HG03378 (cell line): ENCODE results near the gene FGD2.
"Not testable (repeated sequence)": the region's sequence is repeated elsewhere in the genome, so short reads cannot be mapped to it uniquely, and the experiment has no call there.

Experiments
- ATAC-seq: cut with Tn5 transposase; IDR thresholded peaks from one replicate; pipeline ENCODE4 v1.9.1; 2021; ENCODE audit warnings: mild to moderate bottlenecking, moderate library complexity; ENCODE audit not compliant: unreplicated experiment

FGD2 gene

DNA sequence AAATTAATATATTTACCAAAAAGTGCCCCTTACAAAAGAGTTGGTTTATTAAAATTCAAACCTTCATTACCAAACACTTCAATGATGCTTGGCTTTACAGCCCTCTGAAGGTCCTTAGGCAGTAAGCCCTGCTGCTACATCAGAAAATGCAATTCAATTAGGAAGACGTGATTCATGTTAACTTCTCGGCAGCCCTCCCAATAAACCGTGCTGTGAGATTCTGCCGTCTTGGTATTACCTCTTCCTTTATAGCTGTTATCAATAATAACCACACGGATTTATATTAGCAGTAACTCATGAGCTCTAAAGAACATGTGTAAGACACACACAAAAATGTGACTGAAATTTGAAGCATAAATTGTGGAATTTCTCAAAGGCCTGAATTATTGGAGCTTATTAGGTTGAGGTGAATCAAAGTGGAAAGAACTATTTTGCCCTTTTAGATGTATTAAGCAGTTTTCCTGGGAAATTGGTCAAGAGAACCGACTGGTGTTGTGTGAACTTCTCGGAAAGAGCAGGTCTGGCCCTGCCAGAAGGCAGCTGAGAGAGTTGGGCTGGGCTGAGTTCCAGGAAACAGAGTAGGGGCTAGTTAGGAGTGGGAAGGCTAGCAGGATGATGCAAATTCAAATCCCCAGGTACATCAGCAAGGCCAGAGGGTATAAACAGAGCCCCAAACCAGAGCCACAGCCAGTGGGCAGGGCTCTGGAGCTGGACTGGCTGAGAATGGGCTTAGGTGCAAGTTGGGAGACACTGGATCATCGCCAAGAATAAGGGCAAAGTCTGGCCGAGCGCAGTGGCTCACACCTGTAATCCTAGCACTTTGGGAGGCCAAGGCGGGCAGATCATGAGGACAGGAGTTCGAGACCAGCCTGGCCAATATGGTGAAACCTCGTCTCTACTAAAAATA lies 33.1 kb downstream of the FGD2 start:
- ATAC-seq = no peak

DNA sequence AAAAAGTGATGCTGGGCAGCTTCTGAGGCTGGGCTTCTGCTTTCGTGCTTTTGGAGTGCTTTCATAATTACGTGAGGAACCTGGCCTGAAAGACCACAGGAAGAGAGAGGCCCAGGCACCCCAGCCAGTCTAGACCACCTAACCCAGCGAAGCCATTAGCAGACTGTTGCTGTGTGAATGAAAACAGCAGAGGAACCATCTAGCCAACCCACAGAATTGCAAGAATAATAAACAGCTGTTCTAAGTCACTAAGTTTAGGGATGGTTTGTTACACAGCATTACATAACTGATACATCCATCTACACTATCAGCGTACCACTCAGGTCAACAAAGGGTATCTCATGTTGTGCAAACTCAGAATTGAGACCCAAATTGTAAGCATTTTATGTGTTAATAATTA lies 34.5 kb downstream of the FGD2 start:
- ATAC-seq = no peak

DNA sequence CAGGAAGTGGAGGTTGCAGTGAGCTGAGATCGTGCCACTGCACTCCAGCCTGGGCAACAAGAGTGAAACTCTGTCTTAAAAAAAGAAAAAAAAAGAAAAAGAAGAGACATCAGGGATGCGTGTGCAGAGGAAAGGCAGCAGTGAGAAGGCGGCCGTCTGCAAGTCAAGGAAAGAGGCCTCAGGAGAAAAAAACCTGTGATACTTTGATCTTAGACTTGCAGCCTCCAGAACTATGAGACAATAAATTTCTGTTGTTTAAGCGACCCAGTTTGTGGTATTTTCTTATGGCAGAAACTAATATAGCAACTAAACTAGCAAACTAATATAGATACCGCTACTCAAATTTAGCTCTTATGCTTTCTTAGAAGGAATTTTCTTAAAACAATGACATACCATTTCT lies 36.1 kb downstream of the FGD2 start:
- no peak for ATAC-seq

DNA sequence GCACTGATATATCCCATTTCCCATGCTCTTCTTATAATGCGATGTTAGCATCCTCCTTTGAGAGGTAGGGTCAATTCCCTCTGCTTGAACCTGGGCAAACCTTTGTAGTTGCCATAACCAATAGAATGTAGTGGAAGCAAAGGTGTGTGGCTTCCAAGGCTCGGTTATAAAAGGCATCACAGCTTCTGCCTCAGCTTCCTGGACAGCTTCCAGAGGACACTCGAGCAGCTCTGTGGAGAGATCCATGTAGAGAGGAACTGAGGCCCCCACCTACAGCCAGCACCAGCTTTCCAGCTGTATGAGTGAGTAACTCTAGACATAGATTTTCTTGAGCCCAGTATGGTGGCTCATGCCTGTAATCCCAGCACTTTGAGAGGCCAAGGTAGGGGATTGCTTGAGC lies 36.7 kb downstream of the FGD2 start:
- no peak for ATAC-seq

DNA sequence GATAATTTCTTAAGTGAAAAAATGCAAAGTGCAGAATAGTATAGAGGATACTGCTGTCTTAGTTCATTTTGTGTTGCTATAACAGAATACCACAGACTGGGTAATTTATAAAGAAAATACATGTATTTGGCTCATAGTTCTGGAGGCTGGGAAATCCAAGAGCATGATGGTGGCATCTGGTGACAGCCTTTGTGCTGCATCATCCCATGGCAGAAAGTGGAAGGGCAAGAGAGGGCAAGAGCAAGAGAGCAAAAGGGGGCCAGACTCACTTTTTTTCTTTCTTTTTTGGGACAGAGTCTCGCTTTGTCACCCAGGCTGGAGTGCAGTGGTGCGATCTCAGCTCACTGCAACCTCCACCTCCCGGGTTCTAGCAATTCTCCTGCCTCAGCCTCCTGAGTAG lies 37.6 kb downstream of the FGD2 start:
- ATAC-seq = not testable (repeated sequence)

DNA sequence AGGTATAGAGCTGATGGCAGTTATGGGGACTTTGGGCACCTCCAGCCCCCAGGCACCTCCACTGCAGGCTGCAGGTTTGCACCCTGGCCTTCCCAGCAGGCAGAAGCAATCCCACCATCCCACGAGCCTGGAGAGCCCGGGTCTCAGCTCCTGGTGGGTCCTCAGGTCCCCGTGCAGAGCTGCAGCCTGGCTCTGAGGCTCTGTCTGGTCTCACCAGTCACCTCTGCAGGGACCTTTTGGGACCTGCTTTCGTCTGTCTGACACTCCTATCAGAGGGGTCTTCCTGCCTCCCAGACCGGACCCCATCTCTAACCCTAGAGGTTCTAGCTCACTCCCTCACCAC lies 41.9 kb downstream of the FGD2 start:
- ATAC-seq = no peak

DNA sequence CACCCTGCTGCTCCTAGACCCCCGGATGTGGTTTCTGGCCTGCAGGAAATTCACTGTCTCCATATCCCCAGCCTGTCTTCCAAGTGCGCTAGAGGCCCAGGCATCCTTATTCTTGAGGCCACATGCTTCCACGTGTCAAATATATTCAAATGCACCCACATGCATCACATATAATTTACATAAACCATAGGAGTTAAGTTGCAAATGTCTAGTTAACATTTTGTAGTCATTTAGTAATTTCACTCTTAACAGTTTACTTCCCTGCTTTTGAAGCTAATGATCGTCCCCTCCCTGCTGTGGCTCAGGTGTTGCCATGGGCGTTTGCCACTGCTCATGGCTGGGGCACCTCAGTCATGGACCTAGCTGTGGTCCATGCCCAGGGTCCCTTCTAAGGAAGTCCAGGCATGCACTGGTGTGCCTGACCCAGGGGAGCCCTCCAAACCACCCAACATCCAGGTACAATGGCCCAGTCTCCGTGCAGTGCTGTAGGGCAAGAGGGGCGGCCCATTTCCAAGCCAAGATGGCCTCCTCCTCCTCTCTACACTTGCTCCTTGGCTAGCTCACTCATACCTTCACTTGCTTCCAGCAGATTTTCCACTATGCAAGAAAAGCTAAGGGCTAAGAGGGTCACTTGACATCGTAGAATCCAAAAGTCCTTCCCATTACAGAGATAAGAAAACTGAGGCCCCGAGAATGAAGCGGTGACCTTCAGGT lies 42.4 kb downstream of the FGD2 start:
- ATAC-seq = no peak

DNA sequence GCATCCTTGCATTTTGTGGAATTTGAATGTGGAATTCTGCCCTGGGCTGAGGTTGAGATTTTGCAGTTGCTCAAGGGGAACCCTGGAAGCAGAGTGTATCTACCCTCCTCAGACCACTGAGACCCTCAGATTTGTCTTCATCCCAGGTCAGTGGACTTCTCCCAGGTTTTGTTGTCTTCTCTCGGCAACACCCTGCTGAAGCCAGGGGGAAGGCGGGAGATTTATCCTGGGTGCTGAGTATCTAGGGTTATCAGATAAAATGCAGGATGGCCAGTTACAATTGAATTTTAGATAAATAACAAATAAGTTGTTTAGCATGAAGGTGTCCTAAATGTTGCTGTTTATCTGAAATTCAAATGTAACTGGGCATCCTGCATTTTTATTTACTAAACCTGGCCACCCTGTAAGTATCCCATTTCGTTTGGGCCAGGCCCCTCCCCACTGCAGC lies 43.0 kb downstream of the FGD2 start:
- no peak for ATAC-seq

DNA sequence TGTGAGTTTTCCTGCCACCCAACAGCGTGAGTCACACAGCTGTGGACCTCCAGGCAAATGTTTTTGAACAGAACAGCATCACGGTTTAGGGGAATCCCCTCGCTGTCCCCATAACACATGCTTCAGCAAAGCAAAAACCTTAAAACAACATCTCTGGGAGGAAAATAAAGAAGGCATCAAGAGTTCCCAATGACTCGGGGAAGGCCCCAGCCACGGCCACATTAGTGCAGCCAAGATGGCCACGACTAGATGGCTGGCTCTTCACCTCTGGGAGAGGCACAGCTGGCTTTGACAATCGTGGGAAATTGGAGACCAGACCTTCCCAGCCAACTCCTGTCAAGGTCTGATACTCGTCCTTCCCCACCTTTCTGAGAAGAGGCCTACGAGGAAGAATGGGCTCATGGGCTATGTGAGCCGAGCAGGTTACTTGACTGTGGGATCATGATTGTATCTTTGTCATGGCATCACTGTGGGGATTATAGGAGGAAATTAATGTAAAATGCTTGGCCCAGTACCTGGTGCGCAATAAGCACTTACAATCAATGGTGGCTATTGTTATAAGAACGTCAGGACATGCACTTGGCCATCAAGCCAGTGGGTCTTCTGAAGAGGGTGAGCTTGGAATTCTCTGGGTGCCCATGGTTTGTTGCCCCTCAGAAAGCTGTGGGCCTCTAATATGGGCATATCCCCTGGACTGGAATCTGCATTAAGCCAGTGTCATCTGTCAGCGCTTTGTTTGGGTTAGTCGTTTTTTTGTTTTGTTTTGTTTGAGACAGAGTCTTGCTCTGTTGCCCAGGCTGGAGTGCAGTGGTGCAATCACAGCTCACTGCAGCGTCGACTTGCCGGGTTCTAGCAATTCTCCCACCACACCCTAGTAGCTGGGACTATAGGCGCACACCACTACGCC lies 43.6 kb downstream of the FGD2 start:
- ATAC-seq = peak; percentile 68

DNA sequence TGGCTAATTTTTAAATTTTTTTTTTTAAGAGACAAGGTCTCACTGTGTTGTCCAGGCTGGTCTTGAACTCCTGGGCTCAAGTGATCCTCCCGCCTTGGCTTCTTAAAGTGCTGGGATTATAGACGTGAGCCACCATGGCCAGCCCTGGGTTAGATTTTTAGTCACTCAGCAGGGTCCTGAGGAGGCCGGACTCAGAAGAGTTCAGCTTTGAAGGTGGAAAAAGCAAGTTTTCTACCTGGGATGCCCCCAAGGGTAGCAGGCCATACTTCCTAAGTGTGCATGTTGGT lies 44.2 kb downstream of the FGD2 start:
- ATAC-seq = no peak

DNA sequence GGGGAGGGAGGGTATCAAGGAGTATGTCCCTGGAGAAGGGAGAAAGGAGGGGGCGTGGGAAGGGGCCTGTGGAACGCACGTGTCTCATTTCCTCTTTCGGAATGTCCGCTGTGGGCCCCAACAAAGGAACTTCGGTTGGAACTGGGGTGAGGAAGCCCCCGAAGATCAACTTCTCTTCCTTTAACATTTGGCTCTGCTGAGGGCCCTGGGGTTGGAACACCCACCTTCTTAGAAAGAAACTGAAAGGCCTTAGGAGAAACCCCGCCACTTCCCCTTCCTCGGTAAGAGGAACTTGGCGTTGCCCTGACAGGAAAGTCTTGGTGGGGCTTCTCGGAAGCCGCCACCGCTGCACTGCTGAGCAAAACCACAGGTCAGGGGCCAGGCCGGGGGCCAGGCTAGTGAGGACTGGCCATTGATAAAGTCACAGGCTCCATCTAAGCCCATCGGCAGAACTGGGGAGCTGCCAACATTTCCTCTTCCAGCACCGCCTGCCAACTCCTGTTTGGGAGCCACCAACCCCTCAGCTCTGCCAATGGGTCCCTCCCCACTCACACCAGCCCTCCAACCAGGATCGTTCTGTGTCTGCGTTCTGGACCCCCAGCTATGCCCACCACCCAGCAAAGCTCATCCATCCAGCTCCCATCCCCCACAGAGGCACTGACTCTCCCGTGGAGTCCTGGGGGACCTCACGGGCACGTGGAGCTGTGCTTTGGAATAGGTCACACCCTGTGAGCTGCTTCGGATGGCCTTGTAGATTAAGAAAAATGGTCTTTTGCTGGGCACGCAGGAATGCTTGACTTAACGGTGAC lies 44.8 kb downstream of the FGD2 start:
- ATAC-seq = no peak

DNA sequence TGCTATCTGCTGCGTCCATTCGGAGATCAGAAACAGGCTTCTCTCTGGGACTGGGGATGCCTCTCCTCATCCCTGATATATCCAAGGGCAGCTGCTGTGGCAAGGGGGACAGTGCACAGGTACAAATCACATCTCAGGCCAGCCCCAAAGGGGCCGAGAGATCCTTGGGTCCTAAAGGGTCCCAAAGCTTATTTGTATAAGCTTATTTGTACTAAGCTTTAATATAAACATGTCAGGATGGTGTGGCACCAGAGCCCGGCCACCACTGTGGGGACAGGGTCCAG lies 45.3 kb downstream of the FGD2 start:
- no peak for ATAC-seq

DNA sequence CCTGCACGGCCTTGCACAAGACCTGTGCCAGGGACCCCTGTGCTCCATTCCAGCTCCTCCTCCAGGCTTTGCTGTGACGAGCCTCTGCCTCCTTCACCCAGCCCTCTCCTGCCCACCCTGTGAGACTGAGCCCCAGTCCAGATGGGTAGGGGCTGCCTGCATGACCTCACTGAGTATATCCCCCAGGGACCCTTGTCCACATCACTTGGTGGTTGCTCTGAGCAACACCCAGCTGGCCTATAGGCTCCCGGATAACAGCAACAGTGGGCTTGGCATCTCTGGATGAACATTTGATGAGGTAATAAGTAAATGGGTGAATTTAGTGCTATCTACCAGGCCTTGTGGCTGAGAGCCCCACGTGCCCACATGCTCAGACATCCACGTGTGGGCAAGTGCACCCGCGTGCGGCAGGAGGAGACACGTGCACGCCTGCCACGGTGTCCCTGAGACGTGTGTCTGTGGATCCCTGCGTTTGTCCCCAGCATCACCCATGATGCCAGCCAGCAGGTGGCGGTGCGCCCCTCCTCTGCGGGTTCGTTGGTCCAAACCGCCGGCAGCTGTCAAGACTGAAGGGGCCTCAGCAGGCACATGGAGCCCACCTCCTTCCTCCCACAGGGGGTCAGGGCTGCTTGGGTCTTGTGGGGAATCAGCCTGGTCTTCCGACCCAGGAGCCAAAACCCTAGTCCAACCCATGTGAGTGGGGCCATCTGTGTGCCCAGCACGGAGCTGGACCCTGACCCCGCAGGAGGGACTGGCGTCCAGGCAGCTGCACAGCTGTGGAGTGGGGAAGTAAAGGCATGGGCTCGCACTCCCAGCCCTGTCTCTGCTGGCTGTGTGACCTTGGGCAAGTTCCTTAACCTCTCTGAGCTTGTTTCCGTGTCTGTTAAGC lies 45.9 kb downstream of the FGD2 start:
- no peak for ATAC-seq

DNA sequence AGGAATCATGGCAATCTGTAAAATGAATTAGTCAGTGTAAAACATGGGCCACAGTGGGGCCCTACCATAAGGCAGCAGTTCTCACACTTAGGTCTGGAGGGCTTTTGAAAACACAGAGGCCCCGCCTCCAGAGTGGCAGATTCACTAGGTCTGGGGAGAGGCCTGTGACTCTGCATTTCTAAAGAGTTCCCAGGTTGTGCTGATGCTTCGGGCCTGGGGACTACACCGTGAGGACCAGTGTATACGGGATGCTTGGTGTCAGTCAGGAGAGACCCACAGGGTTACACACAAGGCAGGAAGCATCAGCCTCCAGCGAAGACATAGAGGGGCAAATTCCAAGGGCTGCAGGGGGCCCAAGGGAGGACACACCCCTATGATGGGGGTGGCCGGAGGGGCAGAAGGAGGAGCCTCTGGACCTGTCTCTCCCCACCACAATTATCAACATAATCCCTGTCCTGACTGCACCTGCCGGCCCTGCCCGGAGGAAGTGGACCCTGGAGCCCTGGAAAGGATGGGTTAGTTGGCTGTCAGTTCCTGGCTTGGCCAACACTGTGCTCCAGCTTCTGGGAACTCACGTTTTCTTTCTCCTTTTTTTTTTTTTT lies 46.7 kb downstream of the FGD2 start:
- ATAC-seq = no peak

DNA sequence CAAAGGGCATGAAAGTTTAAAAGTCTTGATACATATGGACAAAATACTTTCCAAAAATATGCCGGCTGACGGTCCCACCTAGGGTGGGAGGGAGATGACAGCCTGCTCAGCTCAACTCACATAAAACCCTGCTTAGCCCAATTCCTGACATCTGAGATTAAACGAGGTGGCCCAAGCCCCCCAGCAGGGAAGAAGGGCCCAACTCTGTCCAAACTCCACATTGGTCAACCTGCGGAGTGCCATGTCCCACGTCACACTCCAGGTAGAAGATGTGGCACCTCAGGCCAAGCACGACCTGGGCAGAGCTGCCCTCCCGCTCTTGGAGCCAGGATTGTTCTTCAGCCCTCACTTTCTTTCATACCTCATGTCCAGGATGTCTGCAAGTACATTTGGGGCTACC lies 48.2 kb downstream of the FGD2 start:
- no peak for ATAC-seq

DNA sequence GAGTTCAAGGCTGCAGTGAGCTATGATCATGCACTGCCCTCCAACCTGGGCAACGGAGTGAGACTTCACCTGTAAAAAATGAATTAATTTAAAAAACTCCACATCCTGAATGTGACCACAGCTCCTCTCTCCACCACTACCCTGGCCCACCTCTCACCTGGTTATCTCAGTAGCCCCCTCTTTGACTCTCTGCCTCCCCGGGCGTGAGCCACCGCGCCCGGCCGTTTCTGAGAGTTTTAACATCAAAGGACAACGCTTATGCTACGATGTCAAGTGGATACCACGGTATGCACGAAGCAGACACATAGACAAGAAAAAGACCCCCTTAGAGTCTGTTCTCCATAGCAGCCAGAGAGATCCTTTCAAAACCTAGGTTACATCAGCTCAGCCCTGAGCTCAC lies 48.7 kb downstream of the FGD2 start:
- ATAC-seq = no peak

DNA sequence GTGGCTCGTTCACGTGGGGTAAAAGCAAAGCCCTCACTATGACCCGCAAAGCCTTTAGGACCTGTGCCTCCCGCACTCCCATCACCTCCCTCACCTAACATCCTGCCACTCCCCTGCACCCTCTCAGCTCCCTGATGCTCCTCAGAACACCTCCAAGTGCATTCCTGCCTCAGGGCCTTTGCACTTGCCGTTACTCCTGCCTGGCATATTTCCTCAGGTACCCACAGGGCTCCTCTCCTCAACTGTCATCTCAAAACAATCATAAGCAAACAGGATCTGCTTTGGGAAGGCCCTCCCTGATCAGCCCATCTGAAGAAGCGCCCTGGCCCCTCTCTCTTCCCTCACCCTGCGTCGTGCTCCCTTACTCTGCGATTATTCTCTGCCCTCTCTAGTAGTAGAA lies 49.1 kb downstream of the FGD2 start:
- no peak for ATAC-seq

DNA sequence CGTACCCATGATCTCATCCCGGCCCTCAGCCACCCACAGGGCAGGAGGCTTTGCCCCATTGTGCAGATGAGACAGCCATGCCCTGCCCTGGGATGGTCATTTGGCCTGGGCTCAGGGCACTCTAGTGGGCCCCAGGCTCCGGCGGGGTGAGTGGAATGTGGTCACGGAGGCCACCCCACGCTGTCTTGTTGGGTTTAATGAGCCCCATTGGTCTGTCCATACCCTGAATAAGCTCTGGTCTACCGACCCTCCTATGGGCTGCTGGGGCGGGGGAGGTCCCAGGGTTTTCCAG lies 50.6 kb downstream of the FGD2 start:
- no peak for ATAC-seq

DNA sequence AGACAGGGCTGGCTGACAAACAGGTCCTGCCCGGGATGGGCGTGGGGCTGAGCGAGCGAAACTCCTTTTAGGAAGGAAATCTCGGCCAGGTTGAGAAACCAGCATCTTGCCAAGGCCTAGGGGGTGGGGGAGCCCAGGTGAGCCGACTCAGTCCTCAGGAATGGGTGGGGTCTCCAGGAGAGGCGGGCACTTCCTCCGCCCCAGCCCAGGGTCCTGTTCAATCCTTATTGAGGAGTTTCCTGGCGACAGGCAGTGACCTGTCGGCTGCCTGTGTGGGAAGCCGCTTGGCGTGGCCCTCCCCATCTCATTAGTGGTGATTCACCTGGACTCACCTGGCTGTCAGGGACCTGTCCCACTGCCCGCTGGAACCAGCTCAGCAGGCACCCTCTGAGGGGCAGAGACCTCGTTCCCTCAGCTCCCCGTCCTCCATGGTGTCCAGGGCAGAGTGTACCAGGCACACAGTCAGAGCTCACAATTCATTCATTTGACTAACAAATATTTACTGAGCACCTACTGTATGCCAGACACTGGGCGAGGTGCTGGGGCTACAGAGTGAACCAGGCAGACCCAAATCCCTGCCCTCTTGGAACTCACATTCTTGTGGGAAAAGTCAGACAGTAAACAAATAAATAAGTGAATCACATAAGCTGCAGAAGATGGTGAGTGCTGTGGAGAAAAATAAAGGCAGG lies 51.1 kb downstream of the FGD2 start:
- ATAC-seq = no peak
